CD1c-positive myeloid dendritic cell (primary cell): ENCODE data around the gene JOSD1.
"Not testable (repeated sequence)": the region's sequence is repeated elsewhere in the genome, so short reads cannot be mapped to it uniquely, and the experiment has no call there.

ENCODE experiments used
- DNase-seq: peaks from one replicate; pipeline ENCODE4 v3.0.0-alpha.2; 2016; ENCODE audit errors: extremely low spot score

Gene JOSD1

GRCh38 chr22:38685761-38686160 lies 15.0 kb downstream of the JOSD1 start:
- DNase-seq = no peak

- DNase-seq = no peak
These were observed 15.8 kb downstream of the JOSD1 start for GRCh38 chr22:38684895-38685294.

GRCh38 chr22:38681582-38682335 lies 19.0 kb downstream of the JOSD1 start, which contains the start of gene TOMM22:
TOMM22 (plus strand) TSS chr22:38681957; CDS start chr22:38681979, 22 bp downstream.
- peak; percentile 94 for DNase-seq

GRCh38 chr22:38675833-38676232 lies 24.9 kb downstream of the JOSD1 start:
- no peak for DNase-seq

GRCh38 chr22:38674888-38675287 lies 25.9 kb downstream of the JOSD1 start:
- no peak for DNase-seq

- peak; percentile 1 for DNase-seq
These were observed 43.5 kb downstream of the JOSD1 start for GRCh38 chr22:38657045-38657909.

GRCh38 chr22:38656256-38657044 lies 44.3 kb downstream of the JOSD1 start, which contains the start of the genes CBY1 and FAM227A:
CBY1 (plus strand) TSS chr22:38656638; CDS start chr22:38668055, 11,417 bp downstream.
FAM227A (minus strand) TSS chr22:38656392; CDS start chr22:38650168, 6,224 bp downstream.
- DNase-seq = peak; percentile 91

- no peak for DNase-seq
These were observed 45.1 kb downstream of the JOSD1 start for GRCh38 chr22:38655519-38656255.

GRCh38 chr22:38653741-38654140 lies 47.0 kb downstream of the JOSD1 start:
- no peak for DNase-seq

- no peak for DNase-seq
These were observed 47.9 kb downstream of the JOSD1 start for GRCh38 chr22:38652859-38653258.

GRCh38 chr22:38649841-38650522 lies 50.8 kb downstream of the JOSD1 start:
- no peak for DNase-seq

GRCh38 chr22:38645430-38645829 lies 55.3 kb downstream of the JOSD1 start:
- no peak for DNase-seq

- not testable (repeated sequence) for DNase-seq
These were observed 56.5 kb downstream of the JOSD1 start for GRCh38 chr22:38644245-38644644.

GRCh38 chr22:38641476-38642040 lies 59.2 kb downstream of the JOSD1 start:
- DNase-seq = no peak

GRCh38 chr22:38638728-38639127 lies 62.0 kb downstream of the JOSD1 start:
- no peak for DNase-seq

- DNase-seq = no peak
These were observed 62.5 kb downstream of the JOSD1 start for GRCh38 chr22:38638216-38638615.
